H1 (cell line): ENCODE measurements around the gene PAIP2. TPM values are rescaled to one million over a fixed set of nuclear protein-coding genes. Genes with fewer than 3 reads are reported as not detected.

ENCODE experiments used
- ASH2L ChIP-seq: fragments of 200-600, 300-600 bp; sonication (generic); IDR thresholded peaks from one replicate; pipeline ENCODE4 v1.7.1; 2017; ENCODE audit warnings: low read length
- CBX5 ChIP-seq: fragments of 300-800, 300-1000 bp; sonication (generic); IDR thresholded peaks from 2 replicates; pipeline ENCODE4 v1.7.1; 2016; ENCODE audit warnings: antibody characterized with exemption, low read length, low read depth
- CEBPB ChIP-seq: IDR thresholded peaks from 2 replicates; pipeline ENCODE4 v1.6.1; 2012; ENCODE audit warnings: low read depth, low read length
- GTF2F1 ChIP-seq: IDR thresholded peaks from 2 replicates; pipeline ENCODE4 v1.6.1; 2012; ENCODE audit warnings: low read depth, low read length, improper control_type of control experiment, borderline replicate concordance
- POU5F1 ChIP-seq: IDR thresholded peaks from 2 replicates; pipeline ENCODE4 v1.6.1; 2011; ENCODE audit warnings: low read depth, mild to moderate bottlenecking, low read length, moderate library complexity
- TCF12 ChIP-seq: IDR thresholded peaks from 2 replicates; pipeline ENCODE4 v1.6.1; 2011; ENCODE audit warnings: low read depth, mild to moderate bottlenecking, low read length
- polyA plus RNA-seq, 7 experiments: library from polyadenylated mRNA; depleted of rRNA in 3 of 7; stranded (reverse) in 5 of 7; unstranded in 2 of 7; fragments of >200 nt in 5 of 7; fragments of 200-250 nt in 2 of 7; gene quantifications; 1 replicate in 5 of 7; 2 replicates in 1 of 7; 4 replicates in 1 of 7; pipeline versions ENCODE4 v1.2.1 to v1.2.3, GENCODE V29; 2011 to 2013; ENCODE audit warnings: missing spikeins in 2 of 7, mixed read lengths in 2 of 7
- total RNA-seq: library from RNA; stranded (reverse); fragmentation: NEBNext Ultra II Directional; extraction: Animal tissue kit (Norgen Biotek cat#: 25700); gene quantifications from 2 replicates; pipeline ENCODE4 v1.2.1, GENCODE V29; 2021
- TF ChIP-seq, protein P1 (sequence below): fragments of 300-600 bp; sonication (generic); IDR thresholded peaks from 2 replicates; pipeline ENCODE4 v1.7.1; 2012; ENCODE audit warnings: low read length, moderate library complexity, mild to moderate bottlenecking, inconsistent platforms; ENCODE audit not compliant: insufficient replicate concordance
- TF ChIP-seq, protein P2 (sequence below): IDR thresholded peaks from 2 replicates; pipeline ENCODE4 v1.6.1; 2011; ENCODE audit warnings: low read length, improper control_type of control experiment
- TF ChIP-seq, protein P3 (sequence below): IDR thresholded peaks from 2 replicates; pipeline ENCODE4 v1.6.1; 2012; ENCODE audit warnings: inconsistent platforms

The PAIP2 gene
- total and polyA plus RNA-seq, 2 of the 8 experiments (the other 6 are each of a cell fraction or from before 2014, with no cell fraction given) = 87.6 to 162 TPM

DNA sequence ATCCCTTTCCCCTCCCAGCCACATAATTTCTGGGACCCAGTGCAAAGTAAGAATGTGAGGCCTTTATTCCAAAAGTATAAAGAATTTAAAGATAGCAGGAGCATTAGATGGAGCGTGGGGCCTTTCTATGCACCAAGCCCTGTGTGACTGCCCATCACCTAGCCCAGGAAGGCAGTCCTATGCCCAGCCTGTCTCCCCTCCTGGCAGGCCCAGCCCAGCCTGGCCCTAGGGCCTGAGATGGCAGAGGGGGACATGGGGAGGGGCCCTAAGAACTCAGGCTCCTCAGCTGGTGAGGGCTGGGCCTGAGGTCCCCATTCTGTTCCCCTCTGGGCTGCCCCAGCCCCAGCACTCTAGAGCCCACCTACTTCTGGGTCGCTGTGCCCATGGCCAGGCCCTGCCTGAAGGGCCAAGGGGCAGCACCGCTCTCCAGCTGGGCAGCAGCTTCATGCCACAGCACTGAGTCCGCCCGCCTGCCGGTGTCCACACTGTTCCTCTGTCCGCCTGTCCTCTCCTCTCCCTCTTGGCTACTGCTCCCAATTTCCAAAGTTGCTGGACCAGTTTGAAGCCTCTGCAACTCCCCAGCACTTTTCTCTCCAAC is 42.4 kb downstream of the PAIP2 start (continued):
- TF ChIP-seq, protein P1, sequence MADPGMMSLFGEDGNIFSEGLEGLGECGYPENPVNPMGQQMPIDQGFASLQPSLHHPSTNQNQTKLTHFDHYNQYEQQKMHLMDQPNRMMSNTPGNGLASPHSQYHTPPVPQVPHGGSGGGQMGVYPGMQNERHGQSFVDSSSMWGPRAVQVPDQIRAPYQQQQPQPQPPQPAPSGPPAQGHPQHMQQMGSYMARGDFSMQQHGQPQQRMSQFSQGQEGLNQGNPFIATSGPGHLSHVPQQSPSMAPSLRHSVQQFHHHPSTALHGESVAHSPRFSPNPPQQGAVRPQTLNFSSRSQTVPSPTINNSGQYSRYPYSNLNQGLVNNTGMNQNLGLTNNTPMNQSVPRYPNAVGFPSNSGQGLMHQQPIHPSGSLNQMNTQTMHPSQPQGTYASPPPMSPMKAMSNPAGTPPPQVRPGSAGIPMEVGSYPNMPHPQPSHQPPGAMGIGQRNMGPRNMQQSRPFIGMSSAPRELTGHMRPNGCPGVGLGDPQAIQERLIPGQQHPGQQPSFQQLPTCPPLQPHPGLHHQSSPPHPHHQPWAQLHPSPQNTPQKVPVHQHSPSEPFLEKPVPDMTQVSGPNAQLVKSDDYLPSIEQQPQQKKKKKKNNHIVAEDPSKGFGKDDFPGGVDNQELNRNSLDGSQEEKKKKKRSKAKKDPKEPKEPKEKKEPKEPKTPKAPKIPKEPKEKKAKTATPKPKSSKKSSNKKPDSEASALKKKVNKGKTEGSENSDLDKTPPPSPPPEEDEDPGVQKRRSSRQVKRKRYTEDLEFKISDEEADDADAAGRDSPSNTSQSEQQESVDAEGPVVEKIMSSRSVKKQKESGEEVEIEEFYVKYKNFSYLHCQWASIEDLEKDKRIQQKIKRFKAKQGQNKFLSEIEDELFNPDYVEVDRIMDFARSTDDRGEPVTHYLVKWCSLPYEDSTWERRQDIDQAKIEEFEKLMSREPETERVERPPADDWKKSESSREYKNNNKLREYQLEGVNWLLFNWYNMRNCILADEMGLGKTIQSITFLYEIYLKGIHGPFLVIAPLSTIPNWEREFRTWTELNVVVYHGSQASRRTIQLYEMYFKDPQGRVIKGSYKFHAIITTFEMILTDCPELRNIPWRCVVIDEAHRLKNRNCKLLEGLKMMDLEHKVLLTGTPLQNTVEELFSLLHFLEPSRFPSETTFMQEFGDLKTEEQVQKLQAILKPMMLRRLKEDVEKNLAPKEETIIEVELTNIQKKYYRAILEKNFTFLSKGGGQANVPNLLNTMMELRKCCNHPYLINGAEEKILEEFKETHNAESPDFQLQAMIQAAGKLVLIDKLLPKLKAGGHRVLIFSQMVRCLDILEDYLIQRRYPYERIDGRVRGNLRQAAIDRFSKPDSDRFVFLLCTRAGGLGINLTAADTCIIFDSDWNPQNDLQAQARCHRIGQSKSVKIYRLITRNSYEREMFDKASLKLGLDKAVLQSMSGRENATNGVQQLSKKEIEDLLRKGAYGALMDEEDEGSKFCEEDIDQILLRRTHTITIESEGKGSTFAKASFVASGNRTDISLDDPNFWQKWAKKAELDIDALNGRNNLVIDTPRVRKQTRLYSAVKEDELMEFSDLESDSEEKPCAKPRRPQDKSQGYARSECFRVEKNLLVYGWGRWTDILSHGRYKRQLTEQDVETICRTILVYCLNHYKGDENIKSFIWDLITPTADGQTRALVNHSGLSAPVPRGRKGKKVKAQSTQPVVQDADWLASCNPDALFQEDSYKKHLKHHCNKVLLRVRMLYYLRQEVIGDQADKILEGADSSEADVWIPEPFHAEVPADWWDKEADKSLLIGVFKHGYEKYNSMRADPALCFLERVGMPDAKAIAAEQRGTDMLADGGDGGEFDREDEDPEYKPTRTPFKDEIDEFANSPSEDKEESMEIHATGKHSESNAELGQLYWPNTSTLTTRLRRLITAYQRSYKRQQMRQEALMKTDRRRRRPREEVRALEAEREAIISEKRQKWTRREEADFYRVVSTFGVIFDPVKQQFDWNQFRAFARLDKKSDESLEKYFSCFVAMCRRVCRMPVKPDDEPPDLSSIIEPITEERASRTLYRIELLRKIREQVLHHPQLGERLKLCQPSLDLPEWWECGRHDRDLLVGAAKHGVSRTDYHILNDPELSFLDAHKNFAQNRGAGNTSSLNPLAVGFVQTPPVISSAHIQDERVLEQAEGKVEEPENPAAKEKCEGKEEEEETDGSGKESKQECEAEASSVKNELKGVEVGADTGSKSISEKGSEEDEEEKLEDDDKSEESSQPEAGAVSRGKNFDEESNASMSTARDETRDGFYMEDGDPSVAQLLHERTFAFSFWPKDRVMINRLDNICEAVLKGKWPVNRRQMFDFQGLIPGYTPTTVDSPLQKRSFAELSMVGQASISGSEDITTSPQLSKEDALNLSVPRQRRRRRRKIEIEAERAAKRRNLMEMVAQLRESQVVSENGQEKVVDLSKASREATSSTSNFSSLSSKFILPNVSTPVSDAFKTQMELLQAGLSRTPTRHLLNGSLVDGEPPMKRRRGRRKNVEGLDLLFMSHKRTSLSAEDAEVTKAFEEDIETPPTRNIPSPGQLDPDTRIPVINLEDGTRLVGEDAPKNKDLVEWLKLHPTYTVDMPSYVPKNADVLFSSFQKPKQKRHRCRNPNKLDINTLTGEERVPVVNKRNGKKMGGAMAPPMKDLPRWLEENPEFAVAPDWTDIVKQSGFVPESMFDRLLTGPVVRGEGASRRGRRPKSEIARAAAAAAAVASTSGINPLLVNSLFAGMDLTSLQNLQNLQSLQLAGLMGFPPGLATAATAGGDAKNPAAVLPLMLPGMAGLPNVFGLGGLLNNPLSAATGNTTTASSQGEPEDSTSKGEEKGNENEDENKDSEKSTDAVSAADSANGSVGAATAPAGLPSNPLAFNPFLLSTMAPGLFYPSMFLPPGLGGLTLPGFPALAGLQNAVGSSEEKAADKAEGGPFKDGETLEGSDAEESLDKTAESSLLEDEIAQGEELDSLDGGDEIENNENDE = no peak
- TF ChIP-seq, protein P2, sequence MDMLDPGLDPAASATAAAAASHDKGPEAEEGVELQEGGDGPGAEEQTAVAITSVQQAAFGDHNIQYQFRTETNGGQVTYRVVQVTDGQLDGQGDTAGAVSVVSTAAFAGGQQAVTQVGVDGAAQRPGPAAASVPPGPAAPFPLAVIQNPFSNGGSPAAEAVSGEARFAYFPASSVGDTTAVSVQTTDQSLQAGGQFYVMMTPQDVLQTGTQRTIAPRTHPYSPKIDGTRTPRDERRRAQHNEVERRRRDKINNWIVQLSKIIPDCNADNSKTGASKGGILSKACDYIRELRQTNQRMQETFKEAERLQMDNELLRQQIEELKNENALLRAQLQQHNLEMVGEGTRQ = no peak
- TF ChIP-seq CEBPB (no peak), CBX5 (no peak), ASH2L (no peak), POU5F1 (no peak), GTF2F1 (no peak), TCF12 (no peak)
- TF ChIP-seq, protein P3, sequence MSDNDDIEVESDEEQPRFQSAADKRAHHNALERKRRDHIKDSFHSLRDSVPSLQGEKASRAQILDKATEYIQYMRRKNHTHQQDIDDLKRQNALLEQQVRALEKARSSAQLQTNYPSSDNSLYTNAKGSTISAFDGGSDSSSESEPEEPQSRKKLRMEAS = no peak
